HCT116 (cell line): Measurements from ENCODE around the gene FAM32A. TPM values are rescaled to one million over a fixed set of nuclear protein-coding genes. Genes with fewer than 3 reads are reported as not detected.

ENCODE experiments used
- ATAC-seq: fragments of 200-7000 bp; cut with Tn5 transposase; 2 replicates; pipeline ENCODE4 v1.9.1; 2020; ENCODE audit warnings: mild to moderate bottlenecking, moderate library complexity
- BruUV-seq: library from RNA; stranded (reverse); fragments of 400-500 nt; replicated peaks from 2 replicates; lab custom pipeline; 2021; lab: Mats Ljungman, UMichigan
- CTCF ChIA-PET: fragments of 300-600 bp; sonication (Branson Sonifier 250); formaldehyde crosslinking; loops from one replicate; lab custom pipeline; 2021; ENCODE audit warnings: antibody characterized with exemption; lab: Charles Lee
- POLR2A ChIA-PET: fragments of 300-600, 350-600 bp; sonication (Branson Sonifier 250); formaldehyde crosslinking; loops from one replicate; lab custom pipeline; 2021; ENCODE audit warnings: antibody characterized with exemption; lab: Charles Lee
- RAD21 ChIA-PET, 2 experiments: fragments of 300-600 bp; sonication (Branson Sonifier 250); formaldehyde crosslinking; loops; one replicate each; lab custom pipeline; 2023; ENCODE audit warnings: low total read pairs in 2 of 2; ENCODE audit not compliant: uncharacterized antibody in 2 of 2, unreplicated experiment in 2 of 2, low non-redundant PET in 1 of 2; lab: Charles Lee
- DNase-seq: peaks from one replicate; pipeline ENCODE4 v3.0.0-alpha.2; 2010; ENCODE audit warnings: low read depth, low spot score
- H2AFZ ChIP-seq: fragments of 200-600 bp; shearing (Covaris generic), sonication (generic); 2 replicates; pipeline ENCODE4 v1.6.1; 2017; ENCODE audit warnings: low read depth, mixed run types, mixed read lengths, antibody characterized with exemption, low read length; ENCODE audit not compliant: poor library complexity, severe bottlenecking
- H3K27ac ChIP-seq: 2 replicates; pipeline ENCODE4 v1.5.1; 2012; ENCODE audit warnings: low read depth, low read length
- H3K27me3 ChIP-seq: fragments of 200-600 bp; sonication (generic); 2 replicates; pipeline ENCODE4 v1.6.1; 2016; ENCODE audit warnings: mixed run types, low read length, mixed read lengths; ENCODE audit not compliant: insufficient read depth
- H3K36me3 ChIP-seq, 2 experiments: fragments of 200-500 bp in 1 of 2; fragments of 200-600 bp in 1 of 2; sonication (Bioruptor generic) in 1 of 2; sonication (generic) in 1 of 2; 2 replicates each; pipeline versions ENCODE4 v1.5.1 to v1.6.1; 2014 to 2016; ENCODE audit warnings: low read length in 2 of 2, inconsistent platforms in 1 of 2, mixed read lengths in 1 of 2, mixed run types in 1 of 2; ENCODE audit not compliant: insufficient read depth in 2 of 2, control insufficient read depth in 1 of 2
- H3K4me1 ChIP-seq, 2 experiments: fragments of 200-600 bp in 1 of 2; sonication (generic) in 1 of 2; 2 replicates each; pipeline versions ENCODE4 v1.5.1 to v1.6.1; 2012 to 2017; ENCODE audit warnings: low read length in 2 of 2, inconsistent platforms in 1 of 2, mild to moderate bottlenecking in 1 of 2, mixed read lengths in 1 of 2, mixed run types in 1 of 2, moderate library complexity in 1 of 2; ENCODE audit not compliant: insufficient read depth in 2 of 2, control insufficient read depth in 1 of 2
- H3K4me2 ChIP-seq: fragments of 200-600 bp; sonication (generic); 2 replicates; pipeline ENCODE4 v1.6.1; 2017; ENCODE audit warnings: mixed run types, low read length, mixed read lengths
- H3K4me3 ChIP-seq, 2 experiments: fragments of 200-600 bp in 1 of 2; sonication (generic) in 1 of 2; replicated peaks in 1 of 2; 2 replicates each; pipeline ENCODE4 v1.5.1; 2011 to 2016; ENCODE audit warnings: low read length in 2 of 2, control low read depth in 1 of 2, low read depth in 1 of 2, mild to moderate bottlenecking in 1 of 2, mixed read lengths in 1 of 2, mixed run types in 1 of 2
- H3K79me2 ChIP-seq: fragments of 200-600 bp; sonication (generic); 2 replicates; pipeline ENCODE4 v1.6.1; 2017; ENCODE audit warnings: mild to moderate bottlenecking, mixed run types, low read length, moderate library complexity, mixed read lengths; ENCODE audit not compliant: insufficient read depth
- H3K9ac ChIP-seq: fragments of 200-600 bp; sonication (generic); 2 replicates; pipeline ENCODE4 v1.6.1; 2016; ENCODE audit warnings: low read length, mixed read lengths
- H3K9me2 ChIP-seq: fragments of 200-600 bp; sonication (generic), shearing (Covaris generic); 2 replicates; pipeline ENCODE4 v1.6.1; 2017; ENCODE audit warnings: mixed run types, mild to moderate bottlenecking, moderate library complexity; ENCODE audit not compliant: insufficient read depth
- H3K9me3 ChIP-seq, 2 experiments: fragments of 200-500 bp in 1 of 2; fragments of 200-600 bp in 1 of 2; sonication (Bioruptor generic) in 1 of 2; sonication (generic) in 1 of 2; 2 replicates each; pipeline ENCODE4 v1.6.1; 2014 to 2017; ENCODE audit warnings: low read length in 2 of 2, mixed read lengths in 2 of 2, inconsistent platforms in 1 of 2, low read depth in 1 of 2, mild to moderate bottlenecking in 1 of 2, mixed run types in 1 of 2, moderate library complexity in 1 of 2; ENCODE audit not compliant: control insufficient read depth in 1 of 2, insufficient read depth in 1 of 2
- H4K20me1 ChIP-seq: fragments of 200-600 bp; sonication (generic), shearing (Covaris generic); 2 replicates; pipeline ENCODE4 v1.6.1; 2017; ENCODE audit warnings: mixed run types, mild to moderate bottlenecking, moderate library complexity; ENCODE audit not compliant: insufficient read depth
- CBX3 ChIP-seq: IDR thresholded peaks from 2 replicates; pipeline ENCODE4 v1.6.1; 2012; ENCODE audit warnings: low read depth
- CEBPB ChIP-seq: IDR thresholded peaks from 2 replicates; pipeline ENCODE4 v1.6.1; 2012; ENCODE audit warnings: low read depth
- CTCF ChIP-seq, 3 experiments: fragments of 200-600 bp in 1 of 3; sonication (generic) in 1 of 3; IDR thresholded peaks in 2 of 3; conservative IDR thresholded peaks in 1 of 3; 2 replicates each; pipeline ENCODE4 v1.5.1; 2012 to 2017; ENCODE audit warnings: low read depth in 2 of 3, low read length in 2 of 3, antibody characterized with exemption in 1 of 3, borderline replicate concordance in 1 of 3, control low read depth in 1 of 3, mild to moderate bottlenecking in 1 of 3, mixed read lengths in 1 of 3, mixed run types in 1 of 3, moderate library complexity in 1 of 3; ENCODE audit not compliant: insufficient read depth in 1 of 3
- EGR1 ChIP-seq: IDR thresholded peaks from 2 replicates; pipeline ENCODE4 v1.6.1; 2012; ENCODE audit warnings: low read depth
- ELF1 ChIP-seq: IDR thresholded peaks from 2 replicates; pipeline ENCODE4 v1.6.1; 2012; ENCODE audit warnings: low read depth, borderline replicate concordance
- EZH2 ChIP-seq: fragments of 200-600 bp; sonication (generic); IDR thresholded peaks from 2 replicates; pipeline ENCODE4 v1.6.1; 2017; ENCODE audit warnings: antibody characterized with exemption, mixed run types
- EZH2phosphoT487 ChIP-seq: fragments of 200-600 bp; IDR thresholded peaks from 2 replicates; pipeline ENCODE4 v1.6.1; 2018; ENCODE audit warnings: antibody characterized with exemption, borderline replicate concordance
- FOSL1 ChIP-seq: IDR thresholded peaks from 2 replicates; pipeline ENCODE4 v1.6.1; 2012; ENCODE audit warnings: low read depth
- JUND ChIP-seq: IDR thresholded peaks from 2 replicates; pipeline ENCODE4 v1.6.1; 2012
- POLR2AphosphoS5 ChIP-seq: IDR thresholded peaks from 2 replicates; pipeline ENCODE4 v1.6.1; 2011; ENCODE audit warnings: mild to moderate bottlenecking, low read depth, low read length, moderate library complexity
- RAD21 ChIP-seq: IDR thresholded peaks from 2 replicates; pipeline ENCODE4 v1.6.1; 2012; ENCODE audit warnings: low read depth, mild to moderate bottlenecking
- SIN3A ChIP-seq: IDR thresholded peaks from 2 replicates; pipeline ENCODE4 v1.6.1; 2012; ENCODE audit warnings: low read depth
- SP1 ChIP-seq: IDR thresholded peaks from 2 replicates; pipeline ENCODE4 v1.6.1; 2012; ENCODE audit warnings: low read depth
- SRF ChIP-seq: IDR thresholded peaks from 2 replicates; pipeline ENCODE4 v1.6.1; 2012; ENCODE audit warnings: low read depth
- TCF7L2 ChIP-seq: IDR thresholded peaks from 2 replicates; pipeline ENCODE4 v1.7.0; 2011; ENCODE audit warnings: borderline replicate concordance, inconsistent platforms; ENCODE audit not compliant: insufficient read depth, insufficient read length; ENCODE audit errors: extremely low read depth
- YY1 ChIP-seq: IDR thresholded peaks from 2 replicates; pipeline ENCODE4 v1.6.1; 2011; ENCODE audit warnings: low read length, low read depth, moderate library complexity, mild to moderate bottlenecking; ENCODE audit not compliant: insufficient replicate concordance; ENCODE audit errors: extremely low read depth
- ZBTB33 ChIP-seq: IDR thresholded peaks from 2 replicates; pipeline ENCODE4 v1.6.1; 2011; ENCODE audit warnings: mild to moderate bottlenecking, low read length, moderate library complexity; ENCODE audit not compliant: insufficient replicate concordance; ENCODE audit errors: extremely low read depth
- ZFX ChIP-seq: fragments of 450-650 bp; IDR thresholded peaks from 2 replicates; pipeline ENCODE4 v1.6.1; 2017
- ZNF274 ChIP-seq: fragments of 200-500 bp; sonication (Bioruptor generic); IDR thresholded peaks from 2 replicates; pipeline ENCODE4 v1.6.1; 2014; ENCODE audit warnings: mild to moderate bottlenecking, low read depth, low read length, inconsistent platforms
- intact Hi-C: fragments of 100-400 bp; cut with micrococcal nuclease; formaldehyde crosslinking; loops from 2 replicates; pipeline ENCODE4 v1.10.0; 2022
- total RNA-seq: library from RNA; stranded (reverse); gene quantifications from one replicate; pipeline ENCODE4 v1.2.1, GENCODE V29; 2021; ENCODE audit not compliant: unreplicated experiment

Gene FAM32A
- total RNA-seq, 1 experiment from 2014 or later, result 61.3 TPM

GRCh38 chr19:16226878-16227836, 41.9 kb downstream of the FAM32A start:
- BruUV-seq, result no TSS peak
- CTCF ChIA-PET, result no interaction called here

More at GRCh38 chr19:16226878-16227836, 41.9 kb downstream of the FAM32A start:
- H4K20me1 ChIP-seq, result no peaks in the 10 kb centered on the region
- intact Hi-C loops, result no loop called here
- H3K27me3 ChIP-seq, result no peaks in the 10 kb centered on the region
- no peaks in the 10 kb centered on the region for H3K9me2 ChIP-seq
- no peak overlapping the region for H3K27ac ChIP-seq
- peaks cover 0 to 12% of the 10 kb centered on the region in 2 experiments; a peak in 2 of 4 replicates for H3K36me3 ChIP-seq
- no peak overlapping the region for H3K9ac ChIP-seq
- ATAC-seq (no peak), DNase-seq (no peak)
- no peak overlapping the region for H2AFZ ChIP-seq
- H3K4me1 ChIP-seq, result no peaks in the 10 kb centered on the region
- ChIA-PET RAD21 (no interaction called here), POLR2A (no interaction called here)
- H3K79me2 ChIP-seq, result no peaks in the 10 kb centered on the region
- H3K4me3 ChIP-seq, result no peak overlapping the region
- H3K4me2 ChIP-seq, result no peak overlapping the region
- TF ChIP-seq YY1 (no peak), SRF (no peak), RAD21 (no peak), CEBPB (no peak), SP1 (no peak), SIN3A (no peak), ZNF274 (no peak), EZH2phosphoT487 (no peak), EGR1 (no peak), POLR2AphosphoS5 (no peak), ZBTB33 (no peak), ZFX (no peak), JUND (no peak), ELF1 (no peak), TCF7L2 (no peak), CTCF (IDR thresholded peaks at IDR 0.05 in 2 of 3, conservative IDR thresholded peaks at IDR 0.05 in 1 of 3; ENCODE audit: borderline replicate concordance in 1 of 3, insufficient read depth in 1 of 3, low read depth in 2 of 3, low read length in 2 of 3) (no peak), CBX3 (no peak), FOSL1 (no peak), EZH2 (no peak)
- 0 out of 4 replicates have a peak, but pooled peaks cover 0 to 4% of the 10 kb centered on the region in 2 experiments for H3K9me3 ChIP-seq
